NCI-H1694 (cell line): Measurements from ENCODE around the gene WDCP.

Experiments used
- DNase-seq: peaks from one replicate; lab custom pipeline; 2025; lab: John Stamatoyannopoulos, UW

WDCP gene

DNA sequence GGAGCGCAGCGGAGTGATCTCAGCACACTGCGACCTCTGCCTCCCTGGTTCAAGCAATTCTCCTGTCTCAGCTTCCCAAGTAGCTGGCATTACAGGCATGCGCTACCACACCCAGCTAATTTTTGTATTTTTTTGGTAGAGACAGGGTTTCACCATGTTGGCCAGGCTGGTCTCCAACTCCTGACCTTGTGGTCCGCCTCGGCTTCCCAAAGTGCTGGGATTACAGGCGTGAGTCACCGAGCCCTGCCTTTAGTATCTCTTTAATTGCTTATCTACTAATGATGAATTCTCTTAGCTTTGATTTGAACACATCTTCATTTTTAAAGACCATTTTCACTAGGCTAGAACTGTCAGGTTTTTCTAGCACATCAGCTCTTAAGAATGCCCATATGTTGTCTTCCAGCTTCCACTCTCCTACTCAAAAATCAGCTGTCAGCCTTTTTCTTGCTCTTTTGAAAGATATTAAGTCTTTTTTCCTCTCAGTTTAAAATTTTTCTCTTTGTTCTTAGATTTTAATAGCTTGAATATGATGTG, 53.4 kb downstream of the WDCP start:
- no peak for DNase-seq

DNA sequence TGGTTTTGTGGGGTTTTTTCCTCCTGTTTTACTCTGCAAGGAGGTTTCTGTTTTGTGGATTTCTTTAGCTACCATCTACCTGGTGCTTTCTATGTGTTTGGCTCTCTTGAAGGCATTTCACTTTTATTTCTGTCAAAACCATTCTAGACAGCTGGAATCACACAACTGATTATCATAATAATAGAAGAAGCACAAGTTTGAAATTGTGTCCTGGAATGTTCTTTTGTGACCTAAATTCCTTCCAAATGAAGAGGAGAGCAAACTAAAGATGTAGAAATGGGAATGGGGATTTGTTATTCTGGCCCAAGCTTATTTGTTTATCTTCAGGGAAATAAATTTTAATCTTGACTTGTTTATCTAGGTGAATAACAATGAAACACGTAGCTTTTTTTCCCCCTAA, 54.3 kb downstream of the WDCP start:
- no peak for DNase-seq

DNA sequence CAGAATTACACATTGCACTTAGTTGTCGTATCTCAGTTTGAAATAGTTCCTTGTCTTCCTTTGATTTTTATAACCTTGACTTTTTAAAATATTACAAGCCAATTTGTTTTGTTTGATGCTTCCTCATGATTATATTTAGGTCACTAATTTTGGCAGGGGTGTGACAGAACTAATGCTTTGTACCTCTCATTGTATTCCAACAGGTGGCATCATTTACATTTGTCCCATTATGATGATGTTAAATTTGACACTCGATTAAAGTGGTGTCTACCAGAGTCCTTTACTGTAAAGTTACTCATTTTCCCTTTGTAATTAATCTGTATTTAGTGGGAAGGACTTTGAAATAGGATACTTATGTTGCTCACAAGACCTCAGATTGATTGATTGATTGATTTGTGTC, 58.8 kb downstream of the WDCP start:
- no peak for DNase-seq
